GM21528 (cell line): Measurements from ENCODE around the gene ARL3.
"Not testable (repeated sequence)": the region's sequence is repeated elsewhere in the genome, so short reads cannot be mapped to it uniquely, and the experiment has no call there.

Experiments used
- ATAC-seq: cut with Tn5 transposase; IDR thresholded peaks from one replicate; pipeline ENCODE4 v1.9.1; 2021; ENCODE audit warnings: mild to moderate bottlenecking, moderate library complexity; ENCODE audit not compliant: unreplicated experiment, low FRiP score

The ARL3 gene

GRCh38 chr10:102710609-102711008, 3.6 kb downstream of the ARL3 start:
- ATAC-seq, result no peak

GRCh38 chr10:102705531-102705930, 8.7 kb downstream of the ARL3 start:
- ATAC-seq, result no peak

DNA sequence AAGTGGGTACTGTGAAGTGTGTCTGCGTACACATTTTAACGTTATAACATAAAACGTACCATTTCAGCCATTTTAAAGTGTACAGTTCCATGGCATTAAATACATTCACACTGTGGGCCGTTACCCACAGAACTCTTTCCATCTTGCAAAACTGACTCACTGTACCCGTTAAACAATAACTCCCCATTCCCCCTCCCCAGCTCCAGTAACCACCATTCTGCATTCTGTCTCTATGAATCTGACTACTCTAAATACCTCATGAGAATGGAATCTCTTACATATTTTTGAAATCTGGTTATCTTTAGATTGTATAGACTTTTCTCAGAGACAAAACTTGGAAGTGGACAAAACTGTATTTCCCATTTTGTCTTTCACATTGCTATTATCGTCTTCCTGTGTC, 9.3 kb downstream of the ARL3 start:
- no peak for ATAC-seq

DNA sequence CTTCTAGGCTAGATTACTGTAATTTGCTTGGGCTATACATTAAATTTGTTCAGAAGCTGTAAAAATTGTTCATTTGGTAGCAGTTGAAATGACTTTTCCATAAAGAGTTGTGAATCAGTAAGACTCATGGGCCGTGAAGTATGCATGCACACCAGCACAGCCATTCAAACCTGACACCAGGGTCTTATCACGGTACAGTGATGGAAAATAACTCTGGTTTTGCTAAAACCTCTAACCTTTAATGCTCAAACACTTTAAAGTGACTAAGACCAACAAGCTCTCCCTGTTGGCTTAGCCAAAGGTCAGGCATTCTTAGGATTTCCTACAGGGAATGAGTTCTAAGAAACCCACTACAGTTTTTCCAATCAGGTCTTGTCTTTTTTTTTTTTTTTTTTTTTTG, 11.5 kb downstream of the ARL3 start:
- no peak for ATAC-seq

DNA sequence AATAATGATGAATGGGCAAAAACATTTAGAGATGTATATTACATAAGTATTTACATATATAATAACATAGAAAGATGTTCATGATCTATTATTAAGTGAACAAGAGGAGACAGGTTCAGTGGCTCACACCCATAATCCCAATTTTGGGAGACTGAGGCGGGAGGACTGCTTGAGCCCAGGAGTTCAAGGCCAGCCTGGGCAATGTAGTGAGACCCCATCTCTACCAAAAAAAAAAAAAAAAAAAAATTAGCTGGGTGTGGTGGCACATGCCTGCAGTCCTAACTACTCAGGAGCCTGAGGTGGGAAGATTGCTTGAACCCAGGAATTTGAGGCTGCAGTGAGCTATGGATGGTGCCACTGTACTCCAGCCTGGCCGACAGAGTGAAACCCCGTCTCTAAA, 12.4 kb downstream of the ARL3 start:
- ATAC-seq, result no peak

GRCh38 chr10:102701272-102701671, 12.9 kb downstream of the ARL3 start:
- ATAC-seq, result no peak

DNA sequence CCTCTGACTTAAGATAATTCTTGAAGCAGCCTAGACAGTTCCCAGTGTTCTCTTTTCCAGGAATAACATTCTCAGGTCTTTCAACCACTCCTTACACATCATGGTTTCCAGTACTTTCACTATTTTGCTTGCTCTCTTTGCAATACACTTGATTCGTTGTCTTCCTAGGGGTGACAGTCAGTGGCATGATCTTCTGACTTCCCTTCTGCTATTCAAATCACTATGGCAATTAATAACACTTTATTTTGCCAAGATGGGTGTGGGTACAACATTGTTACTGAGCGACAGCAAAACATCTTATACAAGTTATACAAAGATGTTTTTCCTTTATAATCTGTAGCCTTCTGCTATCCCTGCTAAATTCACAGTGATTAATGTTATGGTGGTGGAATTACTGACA, 15.3 kb downstream of the ARL3 start:
- no peak for ATAC-seq

- ATAC-seq, result no peak
These were observed 17.5 kb downstream of the ARL3 start for GRCh38 chr10:102696736-102697135.

DNA sequence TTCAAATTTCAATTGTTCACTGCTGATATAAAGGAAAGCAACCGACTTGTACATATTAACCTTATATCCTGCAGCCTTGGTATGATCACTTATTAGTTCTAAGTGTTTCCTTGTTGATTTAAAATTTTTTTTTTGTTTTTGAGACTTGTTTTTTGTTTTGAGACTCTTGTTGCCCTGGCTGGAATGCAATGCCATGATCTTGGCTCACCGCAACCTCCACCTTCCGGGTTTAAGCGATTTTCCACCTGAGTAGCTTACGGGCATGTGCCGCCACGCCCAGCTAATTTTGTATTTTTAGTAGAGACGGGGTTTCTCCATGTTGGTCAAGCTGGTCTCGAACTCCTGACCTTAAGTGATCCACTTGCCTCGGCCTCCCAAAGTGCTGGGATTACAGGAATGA, 18.8 kb downstream of the ARL3 start:
- ATAC-seq, result not testable (repeated sequence)

DNA sequence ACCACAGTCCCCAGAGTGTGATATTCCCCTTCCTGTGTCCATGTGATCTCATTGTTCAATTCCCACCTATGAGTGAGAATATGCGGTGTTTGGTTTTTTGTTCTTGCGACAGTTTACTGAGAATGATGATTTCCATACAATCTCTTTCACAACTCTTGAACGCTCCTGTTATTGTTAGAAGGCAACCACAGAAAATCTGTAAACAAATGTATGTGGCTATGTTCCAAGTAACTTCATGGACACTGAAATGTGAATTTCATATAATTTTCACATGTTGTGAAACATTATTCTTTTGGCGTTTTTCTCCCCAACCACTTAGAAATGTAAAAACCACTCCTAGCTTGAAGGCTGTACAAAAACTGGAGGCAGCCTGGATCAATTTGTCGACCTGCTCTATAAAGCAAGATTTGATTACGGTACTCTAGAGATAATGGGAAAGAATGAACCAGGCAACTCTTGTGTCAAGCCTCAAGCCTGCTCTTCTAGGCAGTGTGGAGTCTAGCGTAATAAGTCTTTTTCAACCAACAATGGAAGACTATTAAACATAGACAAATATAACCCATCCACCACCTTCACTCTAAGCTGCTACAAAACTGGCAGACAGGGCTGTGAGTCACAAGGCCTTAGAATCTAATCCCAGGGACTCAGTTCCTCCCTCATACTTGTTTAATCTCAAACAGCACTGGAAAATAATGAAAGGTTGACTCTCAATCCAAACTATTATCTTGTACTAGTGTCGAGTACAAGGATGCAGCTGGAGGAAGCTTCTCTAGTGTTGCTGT, 22.7 kb downstream of the ARL3 start:
- ATAC-seq, result no peak

DNA sequence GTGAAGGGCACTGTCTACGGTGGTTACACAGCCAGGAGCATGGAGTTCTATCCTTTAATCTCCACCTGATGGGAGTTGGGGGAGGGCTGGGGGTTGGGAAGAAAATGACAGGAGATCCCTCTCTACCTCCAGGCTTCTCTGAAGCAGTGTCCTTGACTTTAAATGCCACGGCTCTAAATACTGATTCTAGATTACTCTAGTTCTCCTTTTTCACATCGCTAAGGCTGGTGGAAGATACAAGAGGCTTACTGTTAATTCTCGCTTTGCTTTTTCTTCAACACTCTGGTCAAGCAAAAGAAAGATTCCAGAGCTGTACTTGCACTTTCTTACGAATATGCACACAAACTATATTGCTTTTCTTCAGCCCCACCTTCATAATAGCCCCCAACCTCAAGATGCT, 30.5 kb downstream of the ARL3 start:
- no peak for ATAC-seq

- no peak for ATAC-seq
These were observed 31.2 kb downstream of the ARL3 start for GRCh38 chr10:102682981-102683380.

DNA sequence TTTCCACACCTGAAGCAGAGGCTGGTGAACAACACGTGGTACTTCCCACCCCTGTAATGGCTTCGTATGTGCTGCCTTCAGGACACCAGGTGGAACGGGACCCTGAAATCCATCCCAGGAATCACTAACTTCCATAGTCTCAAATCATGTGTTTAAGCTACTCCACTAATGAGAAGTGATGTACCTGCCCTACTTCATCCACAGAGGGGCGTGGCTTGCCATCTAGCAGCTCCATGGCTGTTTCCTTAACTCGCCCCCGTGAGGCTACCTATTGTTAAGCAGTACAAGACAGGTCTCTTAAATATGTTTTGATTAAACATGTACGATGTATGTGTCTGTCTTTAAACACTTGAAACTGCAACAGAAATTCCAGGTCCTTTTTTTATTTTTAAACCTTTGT, 31.8 kb downstream of the ARL3 start:
- ATAC-seq, result no peak

DNA sequence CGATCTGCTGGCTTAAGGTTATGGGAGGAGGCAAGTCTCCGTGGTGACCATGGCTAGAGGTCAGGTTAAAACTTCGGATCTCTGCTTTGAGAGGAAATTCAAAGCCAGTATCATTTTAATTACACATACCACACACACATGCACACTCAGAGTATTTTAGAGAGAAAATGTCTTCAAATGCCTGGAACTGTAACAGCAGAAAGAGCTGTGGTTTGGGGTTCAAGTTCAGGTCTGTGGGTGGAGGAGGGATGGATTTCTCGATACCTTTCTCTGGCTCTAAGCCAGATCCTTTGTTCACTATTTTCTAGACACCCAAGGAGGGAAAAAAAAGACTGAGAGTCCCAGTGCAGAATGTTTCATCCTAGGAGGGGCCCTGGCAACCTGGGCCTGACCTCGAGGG, 32.5 kb downstream of the ARL3 start:
- ATAC-seq, result no peak

GRCh38 chr10:102679596-102679995, 34.6 kb downstream of the ARL3 start:
- no peak for ATAC-seq

- ATAC-seq, result no peak
These were observed 35.3 kb downstream of the ARL3 start for GRCh38 chr10:102678842-102679289.

- no peak for ATAC-seq
These were observed 36.2 kb downstream of the ARL3 start for GRCh38 chr10:102678068-102678400.

DNA sequence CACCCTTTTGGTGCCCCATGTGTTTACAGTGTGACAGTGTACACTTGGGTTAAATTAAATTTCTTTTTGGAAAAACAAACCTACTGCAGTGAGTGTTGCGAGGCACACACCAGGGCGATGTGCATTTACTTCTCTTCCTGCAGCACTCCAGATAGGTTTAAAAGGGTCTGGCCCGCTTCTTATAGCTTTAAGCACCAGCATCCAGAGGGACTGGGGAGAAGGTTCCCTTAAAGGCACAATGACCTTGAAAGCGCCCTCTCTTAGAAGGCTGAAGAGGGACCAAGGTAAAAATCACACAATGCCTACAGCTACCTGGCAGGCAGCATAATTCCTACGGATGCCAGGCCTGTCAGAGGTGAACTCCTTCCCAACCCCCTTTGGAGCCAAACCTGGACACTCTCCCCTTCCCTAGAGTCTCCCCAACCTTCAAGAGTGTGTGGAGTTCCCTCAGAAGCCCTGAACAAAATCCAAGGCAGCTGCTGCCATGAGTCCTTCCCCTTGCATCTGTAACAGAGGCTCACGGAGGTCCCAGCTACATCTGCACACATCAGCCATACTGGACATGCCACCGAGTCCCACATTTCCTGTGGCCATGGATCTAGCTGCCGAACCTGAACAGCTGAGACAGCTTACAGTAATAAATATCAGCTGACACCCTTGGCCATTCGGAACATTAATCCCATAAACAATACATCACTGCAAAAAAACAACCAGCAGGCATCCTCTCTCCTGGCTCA, 36.7 kb downstream of the ARL3 start:
- no peak for ATAC-seq

DNA sequence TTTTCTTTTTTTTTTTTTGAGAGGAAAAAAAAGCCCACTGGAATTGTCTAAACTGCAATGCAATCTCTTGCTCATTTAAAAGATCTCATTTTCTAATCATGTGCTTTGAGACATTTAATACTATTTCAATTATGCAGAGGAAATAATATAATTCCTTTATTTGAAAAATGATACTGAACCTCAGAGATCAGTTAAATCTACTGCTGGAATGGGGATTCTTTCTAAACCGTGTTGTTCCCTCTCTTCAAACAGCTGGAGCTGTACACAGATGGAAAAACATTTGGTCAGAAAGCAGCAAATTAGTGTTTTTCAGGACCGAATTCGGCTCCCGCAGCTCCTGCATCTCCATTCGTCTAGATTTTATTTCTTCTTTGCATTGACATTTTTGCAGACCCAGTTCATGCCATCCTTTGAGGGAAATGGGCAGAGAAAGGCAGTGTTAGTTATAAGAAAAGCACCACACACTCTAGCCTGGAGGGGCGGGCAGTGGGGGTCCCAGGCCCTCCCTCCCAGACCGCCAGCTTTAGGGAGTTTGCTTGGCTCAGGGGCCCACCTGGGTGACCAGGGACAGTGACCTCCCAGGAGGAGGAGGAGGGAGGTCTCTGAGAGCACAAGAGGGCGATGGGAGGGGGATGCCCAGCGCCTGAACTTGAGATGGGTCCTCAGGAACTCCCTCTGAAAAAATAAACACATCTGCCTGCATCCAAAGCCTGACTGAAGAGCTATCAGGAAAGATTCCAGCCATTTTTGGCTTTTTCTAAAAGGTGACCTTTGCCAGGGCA, 37.5 kb downstream of the ARL3 start:
- no peak for ATAC-seq

GRCh38 chr10:102675666-102676533, 38.3 kb downstream of the ARL3 start:
- ATAC-seq, result no peak
